ENCODE measurements around the gene INO80.
"Not testable (repeated sequence)": the region's sequence is repeated elsewhere in the genome, so short reads cannot be mapped to it uniquely, and the experiment has no call there.

Gene INO80, protein sequence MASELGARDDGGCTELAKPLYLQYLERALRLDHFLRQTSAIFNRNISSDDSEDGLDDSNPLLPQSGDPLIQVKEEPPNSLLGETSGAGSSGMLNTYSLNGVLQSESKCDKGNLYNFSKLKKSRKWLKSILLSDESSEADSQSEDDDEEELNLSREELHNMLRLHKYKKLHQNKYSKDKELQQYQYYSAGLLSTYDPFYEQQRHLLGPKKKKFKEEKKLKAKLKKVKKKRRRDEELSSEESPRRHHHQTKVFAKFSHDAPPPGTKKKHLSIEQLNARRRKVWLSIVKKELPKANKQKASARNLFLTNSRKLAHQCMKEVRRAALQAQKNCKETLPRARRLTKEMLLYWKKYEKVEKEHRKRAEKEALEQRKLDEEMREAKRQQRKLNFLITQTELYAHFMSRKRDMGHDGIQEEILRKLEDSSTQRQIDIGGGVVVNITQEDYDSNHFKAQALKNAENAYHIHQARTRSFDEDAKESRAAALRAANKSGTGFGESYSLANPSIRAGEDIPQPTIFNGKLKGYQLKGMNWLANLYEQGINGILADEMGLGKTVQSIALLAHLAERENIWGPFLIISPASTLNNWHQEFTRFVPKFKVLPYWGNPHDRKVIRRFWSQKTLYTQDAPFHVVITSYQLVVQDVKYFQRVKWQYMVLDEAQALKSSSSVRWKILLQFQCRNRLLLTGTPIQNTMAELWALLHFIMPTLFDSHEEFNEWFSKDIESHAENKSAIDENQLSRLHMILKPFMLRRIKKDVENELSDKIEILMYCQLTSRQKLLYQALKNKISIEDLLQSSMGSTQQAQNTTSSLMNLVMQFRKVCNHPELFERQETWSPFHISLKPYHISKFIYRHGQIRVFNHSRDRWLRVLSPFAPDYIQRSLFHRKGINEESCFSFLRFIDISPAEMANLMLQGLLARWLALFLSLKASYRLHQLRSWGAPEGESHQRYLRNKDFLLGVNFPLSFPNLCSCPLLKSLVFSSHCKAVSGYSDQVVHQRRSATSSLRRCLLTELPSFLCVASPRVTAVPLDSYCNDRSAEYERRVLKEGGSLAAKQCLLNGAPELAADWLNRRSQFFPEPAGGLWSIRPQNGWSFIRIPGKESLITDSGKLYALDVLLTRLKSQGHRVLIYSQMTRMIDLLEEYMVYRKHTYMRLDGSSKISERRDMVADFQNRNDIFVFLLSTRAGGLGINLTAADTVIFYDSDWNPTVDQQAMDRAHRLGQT (N-terminal part only)

DNA sequence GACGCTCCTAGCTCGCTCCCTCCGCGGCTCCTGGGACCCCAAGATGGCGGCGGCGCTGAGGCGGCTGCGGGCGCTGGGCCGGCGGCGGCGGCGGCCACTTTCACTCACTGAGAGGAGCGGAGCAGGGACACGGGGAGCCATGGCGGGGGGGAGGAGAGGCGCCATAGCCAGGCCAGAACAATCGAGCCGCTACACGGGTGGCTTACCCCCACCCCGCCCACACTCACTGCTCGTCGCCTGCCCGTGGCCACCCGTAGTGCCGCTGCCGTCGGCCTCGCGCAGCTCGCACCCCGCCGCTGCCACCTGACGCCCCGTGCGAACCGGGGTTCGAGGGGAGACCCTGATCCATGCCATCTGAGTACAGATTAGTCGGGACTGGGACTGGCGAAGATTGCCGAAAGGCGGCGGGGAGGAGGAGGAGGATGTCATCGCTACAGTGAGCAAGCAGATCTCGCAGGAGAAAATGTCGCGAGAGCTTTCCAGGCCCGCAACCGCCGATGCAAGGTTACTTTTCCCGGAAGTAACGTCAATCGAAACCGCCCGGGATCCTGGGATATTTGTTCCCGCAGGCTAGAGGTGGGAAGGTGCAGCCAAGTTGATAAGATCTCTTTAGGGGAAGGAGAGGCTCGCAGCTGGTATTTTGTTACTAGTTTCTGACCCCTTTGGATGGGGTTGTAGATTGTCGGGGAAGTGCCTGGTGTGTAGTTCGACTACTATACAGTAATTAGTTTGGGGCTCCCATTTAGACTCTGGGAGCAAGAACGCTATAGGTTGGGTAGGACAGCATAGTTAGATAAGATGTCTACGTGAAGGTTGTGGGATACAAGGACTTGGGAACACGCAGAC is at the start of gene INO80:
Gene INO80 (minus strand): TSS at position 165 of the 846 bp plus-strand sequence. CDS start 19,970 bp downstream, outside the sequence.
- peak; percentile 96 for DNase-seq

DNA sequence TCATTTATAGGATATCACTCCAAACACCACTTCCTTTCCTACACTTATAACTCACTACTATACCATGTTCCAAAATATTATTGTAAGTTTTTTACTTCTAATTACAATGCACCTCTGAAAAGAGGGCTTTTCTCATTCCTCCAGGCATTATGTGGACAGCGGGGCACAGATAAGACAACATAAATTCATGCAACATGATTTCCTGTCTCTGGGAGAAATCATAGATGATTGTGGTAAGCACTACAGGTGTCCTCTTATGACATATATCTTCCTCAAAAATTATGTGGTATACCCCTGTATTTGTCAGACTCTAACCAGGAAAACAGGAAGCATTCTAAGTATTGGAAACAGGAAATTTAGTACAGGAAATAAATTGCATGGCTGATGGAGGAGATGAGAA is 45.7 kb upstream of the INO80 start:
- DNase-seq: no peak

DNA sequence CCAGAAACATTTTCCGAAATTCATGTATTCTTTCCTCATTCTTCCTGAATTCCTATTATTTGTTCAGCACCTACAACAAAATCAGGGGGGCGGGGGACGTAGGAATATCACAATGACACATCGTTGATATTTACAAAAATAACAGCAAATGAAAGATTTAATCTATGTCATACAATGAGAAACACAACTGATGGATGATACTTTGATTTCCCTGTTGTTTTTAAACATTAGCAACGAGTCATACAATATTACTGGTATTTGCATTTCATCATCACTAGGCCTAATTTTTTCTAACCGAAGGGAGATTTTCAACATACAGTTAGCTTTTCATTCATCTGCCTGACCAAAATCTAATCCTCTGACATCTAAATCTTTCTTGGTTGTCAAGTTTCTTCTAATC is 45.3 kb upstream of the INO80 start:
- no peak for DNase-seq

DNA sequence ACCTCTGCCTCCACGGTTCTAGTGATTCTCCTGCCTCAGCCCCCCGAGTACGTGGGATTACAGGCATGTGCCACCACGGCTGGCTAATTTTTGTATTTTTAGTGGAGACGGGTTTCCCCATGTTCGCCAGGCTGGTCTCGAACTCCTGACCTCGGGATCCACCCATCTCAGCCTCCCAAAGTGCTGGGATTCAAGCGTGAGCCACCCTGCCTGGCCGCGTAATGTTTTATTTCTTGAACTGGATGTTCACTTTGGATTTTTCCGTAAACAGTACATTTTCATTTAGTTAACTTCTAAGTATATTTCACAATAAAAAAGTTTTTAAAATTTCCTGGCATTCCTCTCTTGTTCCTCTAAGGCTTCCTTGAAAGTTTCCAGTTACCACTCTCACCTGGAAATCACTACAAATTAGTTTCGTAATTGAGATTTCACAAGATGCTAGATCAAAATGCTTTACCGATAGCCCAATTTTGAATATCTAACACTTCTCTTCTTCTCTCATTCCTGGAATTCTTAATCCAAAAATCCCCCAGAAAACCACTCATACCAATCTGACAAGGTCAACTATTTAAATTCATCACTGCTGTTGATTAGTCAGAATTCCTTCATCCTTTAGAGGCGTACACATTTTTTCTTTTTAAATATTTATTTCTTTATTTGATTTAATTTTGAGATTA is 44.7 kb upstream of the INO80 start:
- no peak for DNase-seq

DNA sequence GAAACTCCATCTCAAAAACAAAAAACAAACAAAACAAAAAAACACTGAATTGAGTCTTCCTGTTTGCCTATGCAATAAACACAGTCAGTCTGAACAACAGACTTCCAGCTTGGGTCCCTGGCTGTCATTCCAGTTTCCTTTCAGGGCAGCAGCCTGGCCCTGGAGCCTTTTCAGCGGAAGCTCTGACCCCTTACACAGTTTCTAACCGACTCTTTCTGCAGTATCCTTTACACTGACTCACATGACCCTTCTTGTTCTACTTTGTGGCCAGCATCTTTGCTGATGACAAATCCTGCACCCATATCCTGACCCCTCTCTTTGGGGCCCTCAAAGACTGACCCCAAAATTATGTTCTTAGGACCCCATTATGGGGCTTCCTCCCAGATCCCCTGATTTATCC is 38.3 kb upstream of the INO80 start:
- no peak for DNase-seq

DNA sequence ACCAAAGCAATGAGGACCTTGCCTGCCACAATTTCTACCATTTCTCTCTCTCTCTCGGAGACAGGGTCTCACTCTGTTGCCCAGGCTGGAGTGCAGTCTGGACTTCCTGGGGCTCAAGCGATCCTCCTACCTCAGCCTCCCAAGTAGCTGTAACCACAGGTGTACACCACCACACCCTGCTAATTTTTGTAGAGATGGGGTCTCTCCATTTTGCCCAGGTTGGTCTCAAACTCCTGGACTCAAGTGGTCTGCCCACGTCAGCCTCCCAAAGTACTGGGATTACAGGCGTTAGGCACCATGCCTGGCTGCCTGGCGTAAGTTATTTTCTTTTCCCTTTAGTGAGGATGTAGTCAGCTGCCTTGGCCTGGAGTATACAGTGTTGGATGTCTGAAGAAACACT is 37.7 kb upstream of the INO80 start:
- no peak for DNase-seq

DNA sequence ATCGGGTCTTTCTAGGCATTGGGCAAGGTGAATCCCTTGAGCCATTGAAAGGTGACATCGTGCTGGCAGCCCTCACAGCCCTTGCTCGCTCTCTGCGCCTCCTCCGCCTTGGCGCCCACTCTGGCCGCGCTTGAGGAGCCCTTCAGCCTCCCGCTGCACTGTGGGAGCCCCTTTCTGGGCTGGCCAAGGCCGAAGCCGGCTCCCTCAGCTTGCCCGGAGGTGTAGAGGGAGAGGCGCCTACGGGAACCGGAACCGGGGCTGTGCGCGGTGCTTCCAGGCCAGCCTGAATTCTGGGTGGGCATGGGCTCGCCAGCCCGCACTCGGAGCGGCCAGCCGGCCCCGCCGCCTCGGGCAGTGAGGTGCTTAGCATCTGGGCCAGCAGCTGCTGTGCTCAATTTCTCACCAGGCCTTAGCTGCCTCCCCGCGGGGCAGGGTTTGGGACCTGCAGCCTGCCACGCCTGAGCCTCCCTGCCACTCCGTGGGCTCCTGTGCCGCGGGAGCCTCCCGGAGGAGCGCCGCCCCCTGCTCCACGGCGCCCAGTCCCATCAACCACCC is 35.4 kb upstream of the INO80 start:
- DNase-seq: no peak

DNA sequence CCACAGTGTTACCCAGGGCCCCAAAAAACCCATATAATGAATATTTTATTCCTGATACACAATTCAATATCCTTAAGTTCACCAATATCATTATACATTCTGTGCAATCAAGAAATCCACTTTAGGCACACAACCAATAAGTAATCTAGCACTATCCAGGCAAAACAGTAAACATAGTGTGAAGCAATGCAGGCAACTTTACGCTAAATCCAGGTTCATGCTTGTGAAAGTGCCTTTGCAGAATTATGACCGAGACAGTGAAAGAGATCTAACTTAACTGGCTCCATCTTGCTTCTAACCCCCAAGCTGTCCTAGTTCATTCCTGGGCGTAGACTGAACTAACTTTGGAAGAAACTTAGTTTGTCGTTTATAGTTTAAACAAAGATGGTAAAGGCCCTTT is 34.2 kb upstream of the INO80 start:
- DNase-seq: no peak

DNA sequence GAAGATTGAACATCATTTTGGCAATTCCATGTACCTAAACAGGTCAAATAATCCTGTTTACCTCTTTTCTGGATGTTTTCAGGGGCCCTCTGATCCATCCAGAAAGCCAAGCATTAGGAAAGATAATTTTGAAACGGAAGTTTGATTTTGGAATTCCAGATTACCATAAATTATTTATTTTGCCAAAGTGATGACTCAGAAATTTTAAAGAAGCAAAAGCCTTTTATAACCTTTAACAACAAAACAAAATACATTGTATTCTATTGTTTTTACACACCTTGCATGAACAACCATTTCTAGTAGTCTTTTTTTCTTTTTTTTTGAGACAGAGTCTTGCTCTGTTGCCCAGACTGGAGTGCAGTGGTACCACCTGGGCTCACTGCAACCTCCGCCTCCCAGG is 32.0 kb upstream of the INO80 start:
- no peak for DNase-seq

DNA sequence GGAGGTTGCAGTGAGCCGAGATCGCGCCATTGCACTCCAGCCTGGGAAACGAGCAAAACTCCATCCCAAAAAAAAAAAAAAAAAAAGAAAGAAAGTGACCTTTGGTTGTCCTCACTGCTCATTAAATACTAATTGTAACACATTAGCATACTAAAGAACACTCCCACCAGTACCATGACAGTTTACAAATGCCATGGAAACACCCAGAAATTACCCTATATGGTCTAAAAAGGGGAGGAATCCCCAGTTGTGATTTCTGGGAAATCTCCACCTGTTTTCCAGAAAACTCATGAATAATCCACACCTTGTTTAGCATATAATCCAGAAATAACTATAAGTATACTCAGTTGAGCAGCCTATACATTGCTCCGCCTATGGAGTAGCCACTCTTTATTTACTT is 23.5 kb upstream of the INO80 start:
- no peak for DNase-seq

DNA sequence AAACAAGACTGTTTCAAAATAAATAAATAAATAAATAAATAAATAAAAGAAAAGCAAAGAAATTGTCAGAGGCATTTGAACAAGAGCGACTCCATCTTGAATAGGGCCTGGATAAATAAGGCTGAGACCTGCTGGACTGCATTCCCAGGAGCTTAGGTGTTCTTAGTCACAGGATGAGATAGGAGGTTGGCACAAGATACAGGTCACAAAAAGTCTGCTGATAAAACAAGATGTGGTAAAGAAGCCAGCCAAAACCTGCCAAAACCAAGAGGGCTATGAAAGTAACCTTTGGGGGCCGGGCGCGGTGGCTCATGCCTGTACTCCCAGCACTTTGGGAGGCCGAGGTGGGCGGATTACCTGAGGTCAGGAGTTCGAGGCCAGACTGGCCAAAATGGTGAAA is 23.0 kb upstream of the INO80 start:
- not testable (repeated sequence) for DNase-seq

DNA sequence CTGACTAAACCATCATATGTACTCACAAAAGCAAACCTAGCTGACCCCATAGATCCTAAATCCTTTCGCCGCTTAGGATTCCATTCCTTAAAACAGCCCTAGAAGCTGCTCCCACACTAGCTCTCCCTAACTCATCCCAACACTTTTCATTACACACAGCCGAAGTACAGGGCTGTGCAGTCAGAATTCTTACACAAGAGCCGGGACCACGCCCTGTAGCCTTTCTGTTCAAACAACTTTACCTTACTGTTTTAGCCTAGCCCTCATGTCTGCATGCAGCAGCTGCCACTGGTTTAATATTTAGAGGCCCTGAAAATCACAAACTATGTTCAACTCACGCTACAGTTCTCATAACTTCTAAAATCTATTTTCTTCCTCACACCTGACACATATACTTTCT is 19.5 kb upstream of the INO80 start:
- DNase-seq: not testable (repeated sequence)

DNA sequence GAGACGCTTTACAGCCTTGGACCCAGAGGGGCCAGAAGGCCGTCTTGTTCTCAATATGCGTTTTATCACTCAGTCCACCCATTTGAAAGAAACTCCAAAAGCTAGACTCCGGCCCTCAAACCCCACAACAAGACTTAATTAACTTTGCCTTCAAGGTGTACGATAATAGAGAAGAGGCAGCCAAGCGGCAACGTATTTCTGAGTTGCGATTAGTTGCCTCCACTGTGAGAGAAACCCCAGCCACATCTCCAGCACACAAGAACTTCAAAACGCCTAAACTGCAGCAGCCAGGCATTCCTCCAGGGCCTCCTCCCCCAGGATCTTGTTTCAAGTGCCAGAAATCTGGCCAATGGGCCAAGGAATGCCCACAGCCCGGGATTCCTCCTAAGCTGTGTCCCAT is 17.4 kb upstream of the INO80 start:
- DNase-seq: no peak

DNA sequence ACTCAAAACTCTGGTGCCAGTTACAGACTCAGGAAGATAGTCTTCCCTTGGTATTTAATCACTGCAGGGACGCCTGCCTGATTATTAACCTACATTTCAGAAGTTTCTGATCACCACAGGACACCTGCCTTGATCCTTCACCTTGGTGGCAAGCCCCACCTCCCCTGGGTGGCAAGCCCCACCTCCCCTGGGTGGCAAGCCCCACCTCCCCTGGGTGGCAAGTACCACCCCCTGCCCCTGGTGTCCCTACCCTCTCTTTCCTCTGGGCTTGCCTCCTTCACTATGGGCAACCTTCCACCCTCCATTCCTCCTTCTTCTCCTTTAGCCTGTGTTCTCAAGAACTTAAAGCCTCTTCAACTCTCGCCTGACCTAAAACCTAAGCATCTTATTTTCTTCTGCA is 16.0 kb upstream of the INO80 start:
- not testable (repeated sequence) for DNase-seq

DNA sequence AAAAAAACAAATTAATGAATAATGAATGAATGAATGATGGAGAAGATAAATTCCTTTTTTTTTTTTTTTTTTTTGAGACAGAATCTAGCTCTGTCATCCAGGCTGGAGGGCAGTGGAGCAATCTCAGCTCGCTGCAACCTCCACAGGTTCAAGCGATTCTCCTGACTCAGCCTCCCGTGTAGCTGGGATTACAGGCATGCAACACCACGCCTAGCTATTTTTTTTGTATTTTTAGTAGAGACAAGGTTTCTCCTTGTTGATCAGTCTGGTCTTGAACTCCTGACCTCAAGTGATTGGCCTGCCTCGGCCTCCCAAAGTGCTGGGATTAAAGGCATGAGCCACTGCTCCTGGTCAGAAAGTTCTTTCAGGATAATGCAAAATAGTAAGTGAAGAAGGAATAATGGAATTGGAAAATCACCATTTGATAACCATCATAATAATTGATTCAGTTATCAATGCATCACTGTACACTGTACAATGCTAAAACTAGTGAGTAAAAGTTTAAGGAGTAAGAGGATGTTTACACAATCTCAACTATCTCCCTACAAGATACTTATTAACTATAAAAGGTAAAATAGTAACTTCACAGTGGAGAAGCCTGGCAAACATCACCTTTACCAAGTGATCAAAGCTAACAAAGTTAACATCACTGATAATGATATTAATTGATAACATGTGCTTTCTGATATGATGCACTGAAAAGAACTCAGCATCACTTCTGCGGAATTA is 12.3 kb upstream of the INO80 start:
- DNase-seq: no peak

DNA sequence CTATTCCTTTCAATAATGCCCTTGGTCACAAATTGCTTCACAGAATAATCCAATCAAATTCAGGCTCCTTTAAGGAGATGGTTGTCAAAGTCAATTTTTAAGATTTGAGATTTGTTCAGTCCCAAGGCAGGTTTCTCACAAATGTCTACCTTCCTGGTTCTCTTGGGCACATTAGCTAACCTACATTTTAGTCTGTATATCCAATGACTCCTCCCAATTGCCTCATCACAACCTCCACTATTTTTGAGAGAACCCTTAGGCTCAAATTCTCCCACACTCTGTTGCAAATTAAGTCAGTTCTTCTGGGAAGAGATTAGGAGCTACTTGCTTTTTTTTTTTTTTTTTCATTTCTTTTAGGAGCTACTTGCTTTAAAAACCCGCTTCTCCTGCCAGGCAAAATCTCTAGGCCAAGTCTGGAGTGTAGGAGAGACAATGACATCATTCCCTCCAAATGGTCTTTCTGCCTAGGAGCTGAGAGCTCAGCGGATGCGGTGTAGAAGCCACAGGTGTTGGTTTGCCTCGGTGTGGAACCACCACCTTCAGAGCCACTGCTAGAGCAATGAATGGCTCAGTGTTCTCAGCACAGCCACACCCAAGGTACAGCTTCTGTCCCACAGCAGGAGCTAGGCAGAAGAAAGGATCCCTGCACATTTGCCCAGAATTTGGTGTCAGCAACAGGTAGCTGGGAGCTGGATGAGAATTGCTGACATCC is 10.0 kb upstream of the INO80 start:
- peak; percentile 3 for DNase-seq

DNA sequence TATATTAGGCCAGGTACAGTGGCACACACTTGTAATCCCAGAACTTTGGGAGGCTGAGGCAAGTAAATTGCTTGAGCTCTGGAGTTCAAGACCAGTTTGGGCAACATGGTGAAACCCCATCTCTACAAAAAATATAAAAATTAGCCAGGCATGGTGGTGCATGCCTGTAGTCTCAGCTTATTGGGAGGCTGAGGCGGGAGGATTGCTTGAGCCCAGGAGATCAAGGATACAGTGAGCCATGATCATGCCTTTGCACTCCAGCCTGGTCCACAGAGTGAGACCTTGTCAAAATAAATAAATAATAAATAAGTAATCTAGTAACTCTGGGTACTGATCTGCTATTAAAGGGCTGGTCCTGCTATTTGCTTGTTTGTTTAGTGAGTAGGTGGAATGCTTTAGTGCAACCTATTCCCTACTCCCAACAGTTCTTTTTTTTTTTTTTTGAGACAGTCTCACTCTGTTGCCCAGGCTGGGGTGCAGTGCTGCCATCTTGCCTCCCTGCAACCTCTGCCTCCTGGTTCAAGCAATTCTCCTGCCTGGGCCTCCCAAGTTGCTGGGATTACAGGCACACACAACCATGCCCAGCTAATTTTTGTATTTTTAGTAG is 9.1 kb upstream of the INO80 start:
- no peak for DNase-seq

DNA sequence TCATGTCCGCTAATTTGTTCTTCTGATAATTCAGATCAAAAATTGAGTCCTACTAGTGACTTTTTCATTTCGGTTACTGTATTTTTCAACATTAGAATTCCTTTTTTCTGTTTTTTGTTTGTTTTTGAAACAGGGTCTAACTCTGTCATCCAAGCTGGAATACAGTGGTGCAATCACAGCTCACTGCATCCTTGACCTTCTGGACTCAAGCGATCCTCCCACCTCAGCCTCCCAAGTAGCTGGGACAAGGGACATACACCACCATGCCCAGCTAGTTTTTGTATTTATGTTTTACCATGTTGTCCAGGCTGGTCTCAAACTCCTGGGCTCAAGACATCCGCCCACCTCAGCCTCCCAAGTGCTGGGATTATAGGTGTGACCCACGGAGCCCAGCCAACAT is 8.0 kb upstream of the INO80 start:
- no peak for DNase-seq

DNA sequence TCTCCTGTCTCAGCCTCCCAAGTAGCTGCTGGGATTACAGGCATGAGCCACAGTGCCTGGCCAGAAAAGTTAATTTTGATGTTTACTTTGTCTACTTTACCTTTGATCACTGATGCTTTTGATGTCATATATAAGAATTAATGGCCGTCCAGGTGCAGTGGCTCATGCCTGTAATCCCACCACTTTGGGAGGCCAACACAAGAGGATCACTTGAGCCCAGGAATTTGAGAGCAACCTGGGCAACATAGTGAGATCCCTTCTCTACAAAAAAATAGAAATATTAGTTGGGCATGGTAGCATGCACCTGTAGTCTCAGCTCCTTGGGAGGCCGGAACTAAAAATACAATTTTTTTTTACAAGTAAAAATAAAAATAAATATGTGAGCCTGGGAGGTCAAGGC is 6.8 kb upstream of the INO80 start:
- no peak for DNase-seq

DNA sequence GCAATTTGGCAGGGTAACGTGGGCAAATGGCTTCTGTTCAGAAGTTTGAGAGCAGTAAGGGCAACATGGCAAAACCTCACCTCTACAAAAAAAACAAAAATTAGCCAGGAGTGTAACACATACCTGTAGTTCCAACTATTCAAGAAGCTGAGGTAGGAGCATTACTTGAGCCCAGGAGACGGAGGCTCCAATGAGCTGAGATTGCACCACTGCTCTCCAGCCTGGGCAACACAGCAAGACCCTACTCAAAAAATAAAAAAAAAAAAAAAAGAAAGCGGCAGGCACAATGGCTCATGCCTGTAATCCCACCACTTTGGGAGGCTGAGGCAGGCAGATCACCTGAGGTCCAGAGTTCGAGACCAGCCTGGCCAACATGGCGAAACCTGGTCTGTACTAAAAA is 5.9 kb upstream of the INO80 start:
- no peak for DNase-seq

Data from CD4-positive, alpha-beta T cell treated with Interleukin-17A for 4 hours (primary cell).